Measurements from ENCODE around the gene GPR152.

DNA sequence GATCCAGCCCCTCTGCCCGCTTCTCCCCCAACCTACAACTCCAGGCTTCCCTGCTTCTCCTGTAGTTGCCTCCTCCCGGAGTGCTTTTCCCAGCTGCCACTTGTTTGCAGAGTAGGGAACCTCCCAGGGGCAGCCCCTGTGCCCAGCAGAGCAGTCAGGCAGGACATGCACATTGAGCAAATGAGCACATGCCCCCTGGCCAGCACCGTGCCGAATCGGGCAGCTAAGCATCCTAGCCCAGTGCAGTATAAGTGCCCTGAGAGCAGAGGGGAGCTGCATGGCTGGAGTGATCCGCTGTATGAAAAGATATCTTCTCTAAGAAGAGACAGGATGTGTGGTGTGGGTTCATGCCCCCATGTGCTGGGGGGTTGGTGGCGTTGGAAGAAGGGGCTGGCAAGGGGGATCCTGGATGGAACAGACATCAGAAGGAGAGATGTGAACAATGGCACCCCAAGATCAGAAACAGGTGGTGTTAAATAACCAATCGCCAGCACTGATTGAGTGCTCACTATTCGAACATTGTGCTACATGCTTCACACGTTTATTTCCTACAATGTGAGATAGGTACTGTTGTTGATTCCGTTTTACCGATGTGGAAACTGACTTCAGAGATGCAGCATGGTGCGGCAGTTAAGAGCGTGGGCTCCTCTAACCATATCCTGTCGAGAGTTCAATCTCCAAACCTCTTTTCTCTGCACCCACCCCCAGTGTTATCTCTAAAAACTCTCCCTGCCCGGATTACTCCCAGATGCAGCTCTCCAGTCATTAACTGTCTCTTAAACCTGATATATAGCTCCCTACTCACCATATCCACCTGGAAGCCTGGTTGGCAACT is 31.5 kb upstream of the GPR152 start:
- TF ChIP-seq, protein P1, sequence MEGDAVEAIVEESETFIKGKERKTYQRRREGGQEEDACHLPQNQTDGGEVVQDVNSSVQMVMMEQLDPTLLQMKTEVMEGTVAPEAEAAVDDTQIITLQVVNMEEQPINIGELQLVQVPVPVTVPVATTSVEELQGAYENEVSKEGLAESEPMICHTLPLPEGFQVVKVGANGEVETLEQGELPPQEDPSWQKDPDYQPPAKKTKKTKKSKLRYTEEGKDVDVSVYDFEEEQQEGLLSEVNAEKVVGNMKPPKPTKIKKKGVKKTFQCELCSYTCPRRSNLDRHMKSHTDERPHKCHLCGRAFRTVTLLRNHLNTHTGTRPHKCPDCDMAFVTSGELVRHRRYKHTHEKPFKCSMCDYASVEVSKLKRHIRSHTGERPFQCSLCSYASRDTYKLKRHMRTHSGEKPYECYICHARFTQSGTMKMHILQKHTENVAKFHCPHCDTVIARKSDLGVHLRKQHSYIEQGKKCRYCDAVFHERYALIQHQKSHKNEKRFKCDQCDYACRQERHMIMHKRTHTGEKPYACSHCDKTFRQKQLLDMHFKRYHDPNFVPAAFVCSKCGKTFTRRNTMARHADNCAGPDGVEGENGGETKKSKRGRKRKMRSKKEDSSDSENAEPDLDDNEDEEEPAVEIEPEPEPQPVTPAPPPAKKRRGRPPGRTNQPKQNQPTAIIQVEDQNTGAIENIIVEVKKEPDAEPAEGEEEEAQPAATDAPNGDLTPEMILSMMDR (IDR thresholded peaks at IDR 0.05) = no peak
- no peak for TF ChIP-seq ZFX (IDR thresholded peaks at IDR 0.05; ENCODE audit: borderline replicate concordance)
